Liver (tissue), 9 donors: ENCODE results near the gene RING1. TPM values are rescaled to one million over a fixed set of nuclear protein-coding genes. Genes with fewer than 3 reads are reported as not detected.

Experiments
- DNase-seq: peaks from one replicate; pipeline ENCODE4 v3.0.0-alpha.2; 2017; ENCODE audit warnings: low spot score
- H3K27ac ChIP-seq, 2 donors: one replicate each; pipeline ENCODE4 v1.7.0; 2013; ENCODE audit warnings: inconsistent platforms in 2 of 2, low read length in 2 of 2, control low read depth in 1 of 2, low read depth in 1 of 2, mild to moderate bottlenecking in 1 of 2
- H3K27me3 ChIP-seq, 4 donors: one replicate each; pipeline versions ENCODE4 v1.6.1 to v1.7.0; 2013; ENCODE audit warnings: low read length in 3 of 4, inconsistent platforms in 1 of 4, mild to moderate bottlenecking in 1 of 4, moderate library complexity in 1 of 4; ENCODE audit not compliant: control insufficient read depth in 4 of 4, insufficient read depth in 4 of 4
- H3K36me3 ChIP-seq, 4 donors: one replicate each; pipeline versions ENCODE4 v1.6.1 to v1.7.0; 2013; ENCODE audit warnings: low read length in 3 of 4, mild to moderate bottlenecking in 3 of 4, low read depth in 1 of 4, moderate library complexity in 1 of 4; ENCODE audit not compliant: control insufficient read depth in 4 of 4, insufficient read depth in 3 of 4
- H3K4me1 ChIP-seq, 4 donors: one replicate each; pipeline versions ENCODE4 v1.6.1 to v1.7.0; 2013; ENCODE audit warnings: low read length in 3 of 4, mild to moderate bottlenecking in 3 of 4, moderate library complexity in 1 of 4; ENCODE audit not compliant: control insufficient read depth in 4 of 4, insufficient read depth in 4 of 4
- H3K4me3 ChIP-seq, 3 donors: one replicate each; pipeline versions ENCODE4 v1.6.1 to v1.7.0; 2013; ENCODE audit warnings: low read length in 3 of 3, control low read depth in 1 of 3, low read depth in 1 of 3, mild to moderate bottlenecking in 1 of 3
- H3K9ac ChIP-seq, 2 donors: one replicate each; pipeline ENCODE4 v1.7.0; 2013; ENCODE audit warnings: low read length in 2 of 2, mild to moderate bottlenecking in 2 of 2, moderate library complexity in 2 of 2, control low read depth in 1 of 2, low read depth in 1 of 2
- H3K9me3 ChIP-seq, 4 donors: one replicate each; pipeline versions ENCODE4 v1.6.1 to v1.7.0; 2013; ENCODE audit warnings: low read length in 3 of 4; ENCODE audit not compliant: control insufficient read depth in 4 of 4
- EGR1 ChIP-seq, 2 donors: IDR thresholded peaks; 2 replicates each; pipeline ENCODE4 v1.6.1; 2016 to 2018; ENCODE audit warnings: antibody characterized with exemption in 2 of 2, low read depth in 2 of 2
- FOXA1 ChIP-seq: IDR thresholded peaks from 2 replicates; pipeline ENCODE4 v1.6.1; 2016; ENCODE audit warnings: antibody characterized with exemption
- FOXA2 ChIP-seq: IDR thresholded peaks from 2 replicates; pipeline ENCODE4 v1.6.1; 2016; ENCODE audit warnings: antibody characterized with exemption
- GABPA ChIP-seq, 2 donors: IDR thresholded peaks in 1 of 2; conservative IDR thresholded peaks in 1 of 2; 2 replicates each; pipeline ENCODE4 v1.6.1; 2016; ENCODE audit warnings: antibody characterized with exemption in 2 of 2, mild to moderate bottlenecking in 1 of 2, moderate library complexity in 1 of 2
- HNF4A ChIP-seq, 2 donors: conservative IDR thresholded peaks; 2 replicates each; pipeline ENCODE4 v1.6.1; 2016; ENCODE audit warnings: antibody characterized with exemption in 2 of 2, mild to moderate bottlenecking in 2 of 2
- JUND ChIP-seq, 2 donors: IDR thresholded peaks; 2 replicates each; pipeline ENCODE4 v1.6.1; 2016; ENCODE audit warnings: antibody characterized with exemption in 2 of 2
- NR2F2 ChIP-seq: IDR thresholded peaks from 2 replicates; pipeline ENCODE4 v1.6.1; 2016; ENCODE audit warnings: antibody characterized with exemption
- RAD21 ChIP-seq, 2 donors: IDR thresholded peaks; 2 replicates each; pipeline ENCODE4 v1.6.1; 2016; ENCODE audit warnings: antibody characterized with exemption in 2 of 2, mild to moderate bottlenecking in 2 of 2
- SP1 ChIP-seq: IDR thresholded peaks from 2 replicates; pipeline ENCODE4 v1.6.1; 2018; ENCODE audit warnings: antibody characterized with exemption, mild to moderate bottlenecking
- YY1 ChIP-seq: IDR thresholded peaks from 2 replicates; pipeline ENCODE4 v1.6.1; 2016; ENCODE audit warnings: antibody characterized with exemption, mild to moderate bottlenecking
- WGBS: extraction: QIAGEN DNeasy Blood & Tissue Kit; methylation state at CpG from one replicate; pipeline ENCODE4 v1.1.7; 2013; 5-methylcytosine and 5-hydroxymethylcytosine counted together
- polyA plus RNA-seq, 2 donors: library from polyadenylated mRNA; stranded (reverse) in 1 of 2; unstranded in 1 of 2; fragments of 200-250 nt in 1 of 2; fragments of >200 nt in 1 of 2; fragmentation: Nextera tagmentation in 1 of 2; extraction: Ambion mirVana in 1 of 2; gene quantifications; one replicate each; pipeline versions ENCODE4 v1.2.1 to v1.2.3, GENCODE V29; 2013 to 2015
- total RNA-seq, 2 donors: library from RNA; depleted of rRNA; stranded (reverse); fragments of >200 nt; gene quantifications; one replicate each; pipeline ENCODE4 v1.2.3, GENCODE V29; 2014
- TF ChIP-seq, protein P1 (sequence below): IDR thresholded peaks from 2 replicates; pipeline ENCODE4 v1.6.1; 2016; ENCODE audit warnings: antibody characterized with exemption, mild to moderate bottlenecking
- TF ChIP-seq, protein P2 (sequence below): IDR thresholded peaks from 2 replicates; pipeline ENCODE4 v1.6.1; 2016; ENCODE audit warnings: antibody characterized with exemption
- TF ChIP-seq, protein P3 (sequence below): IDR thresholded peaks from 2 replicates; pipeline ENCODE4 v1.6.1; 2016; ENCODE audit warnings: antibody characterized with exemption
- TF ChIP-seq, protein P4 (sequence below): IDR thresholded peaks from 2 replicates; pipeline ENCODE4 v1.6.1; 2016; ENCODE audit warnings: antibody characterized with exemption
- donor health status: healthy.
- donor health status: healthy.
- donor health status: healthy.
- donor health status: healthy.
- donor health status: healthy.

The RING1 gene
- total and polyA plus RNA-seq, 4 donors = 4.4 to 19.7 (median 14.9) TPM

DNA sequence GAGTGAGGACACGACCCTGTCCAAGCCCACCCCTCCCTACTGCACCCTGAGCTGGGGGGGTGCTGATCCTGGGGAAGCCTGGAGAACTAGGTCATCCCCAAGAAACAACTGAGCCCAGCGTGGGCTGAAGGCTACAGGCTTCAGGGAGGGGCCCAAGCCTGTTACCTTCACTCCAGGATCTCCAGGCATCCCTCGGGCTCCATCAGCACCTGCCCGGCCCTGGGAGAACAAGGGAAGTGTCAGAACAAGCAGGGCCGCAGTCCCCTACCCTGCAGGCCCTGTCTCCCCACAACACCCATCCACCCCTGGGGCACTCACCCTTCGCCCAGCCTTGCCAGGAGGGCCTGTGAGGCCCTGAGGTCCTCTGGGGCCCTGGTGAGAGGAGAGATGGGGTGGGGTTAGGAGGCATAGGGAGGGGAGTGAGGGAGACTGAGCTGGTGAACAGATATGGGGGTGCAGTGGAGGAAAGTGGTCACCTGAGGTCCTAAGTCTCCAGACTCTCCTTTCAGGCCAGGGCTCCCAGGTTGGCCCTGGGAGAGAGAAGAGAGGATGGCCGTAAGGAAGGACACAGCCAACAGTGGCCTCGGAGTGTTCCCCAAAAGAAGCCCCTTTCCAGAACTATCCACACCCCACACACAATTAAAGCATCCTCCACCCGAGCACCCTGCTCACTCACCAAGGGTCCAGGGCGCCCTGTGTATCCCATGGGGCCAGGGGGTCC lies 29.4 kb upstream of the RING1 start:
- H3K36me3 ChIP-seq = no peaks in the 10 kb centered on the region
- H3K27ac ChIP-seq = no peak overlapping the region
- H3K4me1 ChIP-seq = no peaks in the 10 kb centered on the region
- TF ChIP-seq GABPA (IDR thresholded peaks at IDR 0.05 in 1 of 2, conservative IDR thresholded peaks at IDR 0.05 in 1 of 2) (no peak), EGR1 (IDR thresholded peaks at IDR 0.05; ENCODE audit: low read depth in 2 of 2) (no peak), JUND (IDR thresholded peaks at IDR 0.05) (no peak), FOXA2 (no peak), NR2F2 (no peak)
- TF ChIP-seq, protein P1, sequence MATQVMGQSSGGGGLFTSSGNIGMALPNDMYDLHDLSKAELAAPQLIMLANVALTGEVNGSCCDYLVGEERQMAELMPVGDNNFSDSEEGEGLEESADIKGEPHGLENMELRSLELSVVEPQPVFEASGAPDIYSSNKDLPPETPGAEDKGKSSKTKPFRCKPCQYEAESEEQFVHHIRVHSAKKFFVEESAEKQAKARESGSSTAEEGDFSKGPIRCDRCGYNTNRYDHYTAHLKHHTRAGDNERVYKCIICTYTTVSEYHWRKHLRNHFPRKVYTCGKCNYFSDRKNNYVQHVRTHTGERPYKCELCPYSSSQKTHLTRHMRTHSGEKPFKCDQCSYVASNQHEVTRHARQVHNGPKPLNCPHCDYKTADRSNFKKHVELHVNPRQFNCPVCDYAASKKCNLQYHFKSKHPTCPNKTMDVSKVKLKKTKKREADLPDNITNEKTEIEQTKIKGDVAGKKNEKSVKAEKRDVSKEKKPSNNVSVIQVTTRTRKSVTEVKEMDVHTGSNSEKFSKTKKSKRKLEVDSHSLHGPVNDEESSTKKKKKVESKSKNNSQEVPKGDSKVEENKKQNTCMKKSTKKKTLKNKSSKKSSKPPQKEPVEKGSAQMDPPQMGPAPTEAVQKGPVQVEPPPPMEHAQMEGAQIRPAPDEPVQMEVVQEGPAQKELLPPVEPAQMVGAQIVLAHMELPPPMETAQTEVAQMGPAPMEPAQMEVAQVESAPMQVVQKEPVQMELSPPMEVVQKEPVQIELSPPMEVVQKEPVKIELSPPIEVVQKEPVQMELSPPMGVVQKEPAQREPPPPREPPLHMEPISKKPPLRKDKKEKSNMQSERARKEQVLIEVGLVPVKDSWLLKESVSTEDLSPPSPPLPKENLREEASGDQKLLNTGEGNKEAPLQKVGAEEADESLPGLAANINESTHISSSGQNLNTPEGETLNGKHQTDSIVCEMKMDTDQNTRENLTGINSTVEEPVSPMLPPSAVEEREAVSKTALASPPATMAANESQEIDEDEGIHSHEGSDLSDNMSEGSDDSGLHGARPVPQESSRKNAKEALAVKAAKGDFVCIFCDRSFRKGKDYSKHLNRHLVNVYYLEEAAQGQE = no peak
- whole genome bisulfite sequencing = 92% methylated on average over 10 of the region's 10 CpGs
- no peak overlapping the region for H3K9ac ChIP-seq
- no peak for DNase-seq
- H3K27me3 ChIP-seq = no peaks in the 10 kb centered on the region
- H3K9me3 ChIP-seq = no peaks in the 10 kb centered on the region
- no peak overlapping the region for H3K4me3 ChIP-seq

DNA sequence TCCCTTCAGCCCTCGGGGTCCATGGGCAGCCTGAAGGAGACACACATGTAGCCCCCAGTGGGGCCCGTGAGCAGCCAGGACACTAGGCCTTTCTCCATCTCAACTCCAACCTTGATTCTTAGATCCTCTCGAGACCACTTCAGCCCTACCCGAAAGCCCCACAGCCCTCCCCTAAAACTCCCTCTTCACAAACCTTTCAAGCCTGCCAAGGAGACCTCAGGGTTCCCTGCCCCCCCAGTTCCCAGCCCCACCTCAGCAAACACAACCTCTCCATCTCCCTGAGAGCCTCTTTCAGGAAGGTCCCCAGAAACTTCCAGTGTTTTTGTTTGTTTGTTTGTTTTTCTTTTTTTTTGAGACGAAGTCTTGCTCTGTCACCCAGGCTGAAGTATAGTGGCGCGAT lies 27.2 kb upstream of the RING1 start:
- WGBS = 88% methylated on average over 7 of the region's 7 CpGs
- Histone ChIP-seq H3K4me3 (no peak overlapping the region), H3K4me1 (no peaks in the 10 kb centered on the region), H3K36me3 (no peaks in the 10 kb centered on the region), H3K27ac (no peak overlapping the region), H3K27me3 (no peaks in the 10 kb centered on the region), H3K9me3 (no peaks in the 10 kb centered on the region), H3K9ac (no peak overlapping the region)
- no peak for DNase-seq
- TF ChIP-seq, protein P2, sequence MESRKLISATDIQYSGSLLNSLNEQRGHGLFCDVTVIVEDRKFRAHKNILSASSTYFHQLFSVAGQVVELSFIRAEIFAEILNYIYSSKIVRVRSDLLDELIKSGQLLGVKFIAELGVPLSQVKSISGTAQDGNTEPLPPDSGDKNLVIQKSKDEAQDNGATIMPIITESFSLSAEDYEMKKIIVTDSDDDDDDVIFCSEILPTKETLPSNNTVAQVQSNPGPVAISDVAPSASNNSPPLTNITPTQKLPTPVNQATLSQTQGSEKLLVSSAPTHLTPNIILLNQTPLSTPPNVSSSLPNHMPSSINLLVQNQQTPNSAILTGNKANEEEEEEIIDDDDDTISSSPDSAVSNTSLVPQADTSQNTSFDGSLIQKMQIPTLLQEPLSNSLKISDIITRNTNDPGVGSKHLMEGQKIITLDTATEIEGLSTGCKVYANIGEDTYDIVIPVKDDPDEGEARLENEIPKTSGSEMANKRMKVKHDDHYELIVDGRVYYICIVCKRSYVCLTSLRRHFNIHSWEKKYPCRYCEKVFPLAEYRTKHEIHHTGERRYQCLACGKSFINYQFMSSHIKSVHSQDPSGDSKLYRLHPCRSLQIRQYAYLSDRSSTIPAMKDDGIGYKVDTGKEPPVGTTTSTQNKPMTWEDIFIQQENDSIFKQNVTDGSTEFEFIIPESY = no peak
- TF ChIP-seq JUND (IDR thresholded peaks at IDR 0.05) (no peak), NR2F2 (no peak), EGR1 (IDR thresholded peaks at IDR 0.05; ENCODE audit: low read depth in 2 of 2) (no peak), FOXA1 (no peak), GABPA (IDR thresholded peaks at IDR 0.05 in 1 of 2, conservative IDR thresholded peaks at IDR 0.05 in 1 of 2) (no peak), RAD21 (IDR thresholded peaks at IDR 0.05) (no peak), SP1 (no peak), YY1 (no peak), HNF4A (conservative IDR thresholded peaks at IDR 0.05) (no peak)
- TF ChIP-seq, protein P3, sequence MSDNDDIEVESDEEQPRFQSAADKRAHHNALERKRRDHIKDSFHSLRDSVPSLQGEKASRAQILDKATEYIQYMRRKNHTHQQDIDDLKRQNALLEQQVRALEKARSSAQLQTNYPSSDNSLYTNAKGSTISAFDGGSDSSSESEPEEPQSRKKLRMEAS = no peak
- TF ChIP-seq, protein P1 = no peak
- TF ChIP-seq, protein P4, sequence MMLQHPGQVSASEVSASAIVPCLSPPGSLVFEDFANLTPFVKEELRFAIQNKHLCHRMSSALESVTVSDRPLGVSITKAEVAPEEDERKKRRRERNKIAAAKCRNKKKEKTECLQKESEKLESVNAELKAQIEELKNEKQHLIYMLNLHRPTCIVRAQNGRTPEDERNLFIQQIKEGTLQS = no peak
